H1 (cell line): ENCODE results near the gene MBP. TPM values are rescaled to one million over a fixed set of nuclear protein-coding genes. Genes with fewer than 3 reads are reported as not detected.

Experiments
- CTCF ChIA-PET: fragments of 300-600 bp; sonication (Branson Sonifier 250); formaldehyde crosslinking; loops from one replicate; lab custom pipeline; 2021; ENCODE audit not compliant: partially characterized antibody; lab: Charles Lee
- POLR2A ChIA-PET: fragments of 300-600 bp; sonication (Branson Sonifier 250); formaldehyde crosslinking; loops from one replicate; lab custom pipeline; 2021; ENCODE audit warnings: inconsistent platforms; ENCODE audit not compliant: partially characterized antibody; lab: Charles Lee
- DNase-seq, 2 experiments: peaks; one replicate each; pipeline versions ENCODE4 v3.0.0 to v3.0.0-alpha.2; 2010 to 2022; ENCODE audit warnings: low spot score in 2 of 2, low read depth in 1 of 2, mixed read lengths in 1 of 2
- FAIRE-seq: peaks from 2 replicates; lab custom pipeline; 2011; peaks lifted over from hg19 to GRCh38; lab: Jason Lieb, UNC
- H2AFZ ChIP-seq: 2 replicates; pipeline ENCODE4 v1.8.1; 2012; ENCODE audit warnings: low read length, inconsistent platforms
- H2AK5ac ChIP-seq: 2 replicates; pipeline ENCODE4 v1.6.1; 2013; ENCODE audit warnings: low read depth, low read length
- H2BK120ac ChIP-seq: replicated peaks from 2 replicates; pipeline ENCODE3; 2013; ENCODE audit warnings: low read depth, low read length, inconsistent platforms
- H2BK12ac ChIP-seq: 2 replicates; pipeline ENCODE4 v1.6.1; 2013; ENCODE audit warnings: low read depth, low read length
- H2BK15ac ChIP-seq: 2 replicates; pipeline ENCODE4 v1.6.1; 2013; ENCODE audit warnings: low read length
- H2BK20ac ChIP-seq: 2 replicates; pipeline ENCODE4 v1.6.1; 2013; ENCODE audit warnings: low read length
- H2BK5ac ChIP-seq: 2 replicates; pipeline ENCODE4 v1.6.1; 2013; ENCODE audit warnings: low read depth, low read length
- H3K14ac ChIP-seq: 2 replicates; pipeline ENCODE4 v1.6.1; 2013; ENCODE audit warnings: inconsistent platforms; ENCODE audit not compliant: insufficient read length
- H3K18ac ChIP-seq: 2 replicates; pipeline ENCODE4 v1.6.1; 2013; ENCODE audit warnings: low read length; ENCODE audit errors: extremely low read depth
- H3K23ac ChIP-seq: 2 replicates; pipeline ENCODE4 v1.6.1; 2013; ENCODE audit warnings: inconsistent platforms; ENCODE audit not compliant: insufficient read length
- H3K23me2 ChIP-seq: 2 replicates; pipeline ENCODE4 v1.6.1; 2013; ENCODE audit warnings: low read depth, low read length
- H3K27ac ChIP-seq: 2 replicates; pipeline ENCODE4 v1.6.1; 2011; ENCODE audit warnings: low read depth, low read length, inconsistent platforms
- H3K27me3 ChIP-seq, 4 experiments: replicated peaks in 1 of 4; 1 replicate in 1 of 4; 2 replicates in 3 of 4; pipeline versions ENCODE4 v1.6.1 to v1.8.1; 2011 to 2013; ENCODE audit warnings: low read length in 3 of 4, mild to moderate bottlenecking in 3 of 4, inconsistent platforms in 2 of 4, mixed read lengths in 2 of 4, moderate library complexity in 1 of 4; ENCODE audit not compliant: control insufficient read depth in 3 of 4, insufficient read depth in 3 of 4; ENCODE audit errors: extremely low read depth in 1 of 4
- H3K36me3 ChIP-seq, 4 experiments: 2 replicates each; pipeline versions ENCODE4 v1.6.1 to v1.8.1; 2011 to 2013; ENCODE audit warnings: mild to moderate bottlenecking in 4 of 4, low read length in 3 of 4, moderate library complexity in 2 of 4, control low read depth in 1 of 4, inconsistent platforms in 1 of 4; ENCODE audit not compliant: insufficient read depth in 4 of 4, control insufficient read depth in 2 of 4
- H3K4ac ChIP-seq: replicated peaks from 2 replicates; pipeline ENCODE3; 2013; ENCODE audit warnings: low read length, low read depth, mixed read lengths, inconsistent platforms; ENCODE audit not compliant: insufficient read length
- H3K4me1 ChIP-seq, 4 experiments: replicated peaks in 1 of 4; 1 replicate in 1 of 4; 2 replicates in 3 of 4; pipeline versions ENCODE4 v1.6.1 to v1.8.1; 2011 to 2013; ENCODE audit warnings: low read length in 3 of 4, inconsistent platforms in 2 of 4, mixed read lengths in 1 of 4; ENCODE audit not compliant: insufficient read depth in 4 of 4, control insufficient read depth in 3 of 4
- H3K4me2 ChIP-seq, 2 experiments: 2 replicates each; pipeline versions ENCODE4 v1.6.1 to v1.8.1; 2011 to 2013; ENCODE audit warnings: low read depth in 2 of 2, low read length in 2 of 2, control low read depth in 1 of 2, inconsistent platforms in 1 of 2, mild to moderate bottlenecking in 1 of 2; ENCODE audit not compliant: insufficient read depth in 1 of 2
- H3K4me3 ChIP-seq, 4 experiments: fragments of 200-600, 300-600 bp in 1 of 4; sonication (generic), shearing (Covaris generic), sonication (Bioruptor Twin) in 1 of 4; 2 replicates each; pipeline versions ENCODE4 v1.5.1 to v1.8.1; 2011 to 2016; ENCODE audit warnings: low read length in 4 of 4, low read depth in 3 of 4, control low read depth in 2 of 4, inconsistent platforms in 2 of 4, mild to moderate bottlenecking in 2 of 4, mixed read lengths in 1 of 4, moderate library complexity in 1 of 4; ENCODE audit not compliant: insufficient read depth in 2 of 4; ENCODE audit errors: extremely low read depth in 1 of 4
- H3K56ac ChIP-seq: replicated peaks from 2 replicates; pipeline ENCODE3; 2013; ENCODE audit warnings: low read depth, mild to moderate bottlenecking, mixed read lengths, low read length, inconsistent platforms; ENCODE audit not compliant: insufficient read length
- H3K79me1 ChIP-seq: 2 replicates; pipeline ENCODE4 v1.6.1; 2013; ENCODE audit warnings: low read depth, low read length, control low read depth
- H3K79me2 ChIP-seq, 2 experiments: 2 replicates each; pipeline versions ENCODE4 v1.6.1 to v1.8.1; 2012 to 2013; ENCODE audit warnings: low read length in 2 of 2, mild to moderate bottlenecking in 2 of 2, inconsistent platforms in 1 of 2; ENCODE audit not compliant: insufficient read depth in 2 of 2, control insufficient read depth in 1 of 2
- H3K9ac ChIP-seq, 4 experiments: replicated peaks in 1 of 4; 1 replicate in 1 of 4; 2 replicates in 3 of 4; pipeline versions ENCODE4 v1.6.1 to v1.8.1; 2011 to 2013; ENCODE audit warnings: low read depth in 3 of 4, low read length in 3 of 4, control low read depth in 2 of 4, mild to moderate bottlenecking in 2 of 4, moderate library complexity in 2 of 4, inconsistent platforms in 1 of 4; ENCODE audit errors: extremely low read depth in 1 of 4
- H3K9me3 ChIP-seq, 2 experiments: 2 replicates each; pipeline versions ENCODE4 v1.6.1 to v1.8.1; 2012 to 2013; ENCODE audit warnings: mild to moderate bottlenecking in 2 of 2, moderate library complexity in 2 of 2, control low read depth in 1 of 2, inconsistent platforms in 1 of 2, low read depth in 1 of 2, low read length in 1 of 2, mixed read lengths in 1 of 2; ENCODE audit not compliant: insufficient read depth in 2 of 2
- H4K20me1 ChIP-seq, 2 experiments: replicated peaks in 1 of 2; 2 replicates each; pipeline versions ENCODE3 to v1.8.1; 2011 to 2013; ENCODE audit warnings: inconsistent platforms in 2 of 2, low read length in 2 of 2, mild to moderate bottlenecking in 1 of 2; ENCODE audit not compliant: insufficient read depth in 2 of 2, control insufficient read depth in 1 of 2
- H4K5ac ChIP-seq: 2 replicates; pipeline ENCODE4 v1.6.1; 2013; ENCODE audit warnings: low read length, low read depth, mixed read lengths, inconsistent platforms; ENCODE audit not compliant: insufficient read length
- H4K8ac ChIP-seq: 2 replicates; pipeline ENCODE4 v1.8.0; 2013; ENCODE audit warnings: mild to moderate bottlenecking, moderate library complexity, low read length, inconsistent platforms; ENCODE audit not compliant: insufficient read depth; ENCODE audit errors: extremely low read depth
- H4K91ac ChIP-seq: replicated peaks from 2 replicates; pipeline ENCODE3; 2013; ENCODE audit warnings: low read length, mixed read lengths, inconsistent platforms; ENCODE audit not compliant: insufficient read length
- CBX5 ChIP-seq: fragments of 300-800, 300-1000 bp; sonication (generic); IDR thresholded peaks from 2 replicates; pipeline ENCODE4 v1.7.1; 2016; ENCODE audit warnings: antibody characterized with exemption, low read length, low read depth
- CEBPB ChIP-seq: IDR thresholded peaks from 2 replicates; pipeline ENCODE4 v1.6.1; 2012; ENCODE audit warnings: low read depth, low read length
- FOSL1 ChIP-seq: IDR thresholded peaks from 2 replicates; pipeline ENCODE4 v1.6.1; 2011; ENCODE audit warnings: mild to moderate bottlenecking, low read depth, low read length, moderate library complexity; ENCODE audit not compliant: insufficient read depth
- KDM1A ChIP-seq: fragments of 200-600, 300-600 bp; sonication (generic); IDR thresholded peaks from 2 replicates; pipeline ENCODE4 v1.7.1; 2016; ENCODE audit warnings: mild to moderate bottlenecking, low read length, borderline replicate concordance
- NRF1 ChIP-seq: IDR thresholded peaks from 2 replicates; pipeline ENCODE4 v1.6.1; 2011; ENCODE audit warnings: mild to moderate bottlenecking, low read depth, low read length, improper control_type of control experiment
- POU5F1 ChIP-seq: IDR thresholded peaks from 2 replicates; pipeline ENCODE4 v1.6.1; 2011; ENCODE audit warnings: low read depth, mild to moderate bottlenecking, low read length, moderate library complexity
- SP2 ChIP-seq: IDR thresholded peaks from 2 replicates; pipeline ENCODE4 v1.6.1; 2012; ENCODE audit warnings: mild to moderate bottlenecking, low read length, inconsistent platforms
- TBP ChIP-seq: IDR thresholded peaks from 2 replicates; pipeline ENCODE4 v1.6.1; 2011; ENCODE audit warnings: low read depth, low read length, improper control_type of control experiment
- TCF12 ChIP-seq: IDR thresholded peaks from 2 replicates; pipeline ENCODE4 v1.6.1; 2011; ENCODE audit warnings: low read depth, mild to moderate bottlenecking, low read length
- WGBS, 2 experiments: shearing (Covaris generic) in 1 of 2; methylation state at CpG; one replicate each; pipeline versions ENCODE4 v1.1.6 to v1.1.7; 2013 to 2015; ENCODE audit warnings: low lambda C conversion rate in 2 of 2, mixed read lengths in 2 of 2, inconsistent platforms in 1 of 2, low coverage in 1 of 2, missing lambda C conversion rate in 1 of 2; ENCODE audit not compliant: insufficient replicate concordance in 2 of 2, insufficient coverage in 1 of 2, insufficient read length in 1 of 2; ENCODE audit errors: extremely low coverage in 1 of 2, missing lambda C conversion rate in 1 of 2; 5-methylcytosine and 5-hydroxymethylcytosine counted together
- polyA plus RNA-seq, 7 experiments: library from polyadenylated mRNA; depleted of rRNA in 3 of 7; stranded (reverse) in 5 of 7; unstranded in 2 of 7; fragments of >200 nt in 5 of 7; fragments of 200-250 nt in 2 of 7; gene quantifications; 1 replicate in 5 of 7; 2 replicates in 1 of 7; 4 replicates in 1 of 7; pipeline versions ENCODE4 v1.2.1 to v1.2.3, GENCODE V29; 2011 to 2013; ENCODE audit warnings: missing spikeins in 2 of 7, mixed read lengths in 2 of 7
- total RNA-seq: library from RNA; stranded (reverse); fragmentation: NEBNext Ultra II Directional; extraction: Animal tissue kit (Norgen Biotek cat#: 25700); gene quantifications from 2 replicates; pipeline ENCODE4 v1.2.1, GENCODE V29; 2021

MBP gene
- total and polyA plus RNA-seq, 2 of the 8 experiments (the other 6 are each of a cell fraction or from before 2014, with no cell fraction given): 7.7 to 19.2 TPM

- no peak overlapping the region for H3K56ac ChIP-seq
- no peak overlapping the region for H3K14ac ChIP-seq
- H2BK15ac ChIP-seq: no peak overlapping the region
- H3K27me3 ChIP-seq: no peaks in the 10 kb centered on the region
- no peak overlapping the region for H3K27ac ChIP-seq
- FAIRE-seq: no peak
- DNase-seq: no peak
- no peaks in the 10 kb centered on the region for H3K9me3 ChIP-seq
- H3K4me2 ChIP-seq: no peak overlapping the region
- H3K4ac ChIP-seq: no peak overlapping the region
- H3K18ac ChIP-seq: no peak overlapping the region
- H4K20me1 ChIP-seq: no peaks in the 10 kb centered on the region
- H2BK120ac ChIP-seq: no peak overlapping the region
- CTCF ChIA-PET: interaction anchor here (1.0 to 3.4 kb wide), 3 partner anchors 17 to 105 kb away, joined by 3 to 17 read pairs (median 4); no protein-coding TSS in a partner anchor
- no peak overlapping the region for H4K5ac ChIP-seq
- no peak overlapping the region for H2BK20ac ChIP-seq
- peaks cover 5 to 15% (median 7%) of the 10 kb centered on the region in 4 experiments for H3K4me1 ChIP-seq
- 83% methylated on average over 3 of the region's 3 CpGs; no CpG with 5 or more reads in 1 of the 2 experiments for WGBS, 2 experiments
- H2BK5ac ChIP-seq: no peak overlapping the region
- H3K4me3 ChIP-seq: no peak overlapping the region
- H2BK12ac ChIP-seq: no peak overlapping the region
- no peak overlapping the region for H2AK5ac ChIP-seq
- H3K36me3 ChIP-seq: no peaks in the 10 kb centered on the region
- H3K79me2 ChIP-seq: no peaks in the 10 kb centered on the region
- POLR2A ChIA-PET: no interaction called here
- no peak overlapping the region for H4K91ac ChIP-seq
- H3K9ac ChIP-seq: no peak overlapping the region
- no peak overlapping the region for H3K23ac ChIP-seq
- H3K79me1 ChIP-seq: no peaks in the 10 kb centered on the region; the same call in 1 of the 2 replicates
- no peaks in the 10 kb centered on the region for H3K23me2 ChIP-seq
- no peak overlapping the region for H4K8ac ChIP-seq
- H2AFZ ChIP-seq: no peak overlapping the region
- no peak for TF ChIP-seq CBX5
- no peak for TF ChIP-seq TCF12
- no peak for TF ChIP-seq FOSL1
- no peak for TF ChIP-seq POU5F1
- no peak for TF ChIP-seq CEBPB
- TF ChIP-seq SP2: no peak
- TF ChIP-seq TBP: no peak
- TF ChIP-seq NRF1: no peak
- TF ChIP-seq KDM1A: no peak
Measured at GRCh38 chr18:77105680-77106079, 26.9 kb downstream of the MBP start.
